Loucy (cell line): ENCODE data around the gene F2RL2.

Source experiments
- H2AFZ ChIP-seq: fragments of 200-600 bp; sonication (generic); 2 replicates; pipeline ENCODE4 v1.6.0; 2016; ENCODE audit warnings: antibody characterized with exemption, mild to moderate bottlenecking, low read length, moderate library complexity
- H3F3A ChIP-seq: fragments of 200-600 bp; 2 replicates; pipeline ENCODE4 v1.6.0; 2016; ENCODE audit warnings: antibody characterized with exemption, low read depth, mild to moderate bottlenecking
- H3K27me3 ChIP-seq: fragments of 200-600 bp; sonication (generic); 2 replicates; pipeline ENCODE4 v1.6.1; 2014; ENCODE audit warnings: low read length, mild to moderate bottlenecking; ENCODE audit not compliant: insufficient read depth, poor library complexity, severe bottlenecking
- H3K36me3 ChIP-seq: fragments of 200-600 bp; sonication (generic); 2 replicates; pipeline ENCODE4 v1.6.1; 2016; ENCODE audit warnings: low read length; ENCODE audit not compliant: insufficient read depth
- H3K4me1 ChIP-seq: fragments of 200-600 bp; sonication (generic); 2 replicates; pipeline ENCODE4 v1.5.1; 2014; ENCODE audit warnings: low read length, mild to moderate bottlenecking; ENCODE audit not compliant: insufficient read depth, poor library complexity, severe bottlenecking
- H3K4me2 ChIP-seq: fragments of 200-600 bp; sonication (generic); 2 replicates; pipeline ENCODE4 v1.6.0; 2014; ENCODE audit warnings: antibody characterized with exemption, low read length, low read depth, mild to moderate bottlenecking; ENCODE audit not compliant: poor library complexity, severe bottlenecking
- H3K4me3 ChIP-seq: fragments of 200-600 bp; sonication (generic); 2 replicates; pipeline ENCODE4 v1.5.1; 2014; ENCODE audit warnings: low read length, mild to moderate bottlenecking, mixed read lengths; ENCODE audit not compliant: poor library complexity, severe bottlenecking
- H3K79me2 ChIP-seq: fragments of 200-600 bp; sonication (generic); 2 replicates; pipeline ENCODE4 v1.6.1; 2014; ENCODE audit warnings: low read length; ENCODE audit not compliant: insufficient read depth
- H3K9ac ChIP-seq: fragments of 200-600 bp; sonication (generic); 2 replicates; pipeline ENCODE4 v1.6.0; 2014; ENCODE audit warnings: mild to moderate bottlenecking, low read depth, low read length, moderate library complexity; ENCODE audit not compliant: poor library complexity, severe bottlenecking
- H3K9me2 ChIP-seq: fragments of 200-600 bp; sonication (generic); replicated peaks from 2 replicates; pipeline ENCODE4 v1.6.1; 2016; ENCODE audit warnings: low read depth, low read length, mixed read lengths
- H3K9me3 ChIP-seq: fragments of 200-600 bp; sonication (generic); 2 replicates; pipeline ENCODE4 v1.6.1; 2014; ENCODE audit warnings: mild to moderate bottlenecking, antibody characterized with exemption, low read length, low read depth; ENCODE audit not compliant: insufficient read depth
- H4K20me1 ChIP-seq: fragments of 200-600 bp; sonication (generic); 2 replicates; pipeline ENCODE4 v1.6.0; 2014; ENCODE audit warnings: antibody characterized with exemption, low read length, mild to moderate bottlenecking; ENCODE audit not compliant: insufficient read depth, poor library complexity, severe bottlenecking
- CTCF ChIP-seq: fragments of 200-600 bp; sonication (generic); conservative IDR thresholded peaks from 2 replicates; pipeline ENCODE4 v1.5.1; 2014; ENCODE audit warnings: mild to moderate bottlenecking, antibody characterized with exemption, low read length
- EZH2phosphoT487 ChIP-seq: fragments of 200-600 bp; IDR thresholded peaks from 2 replicates; pipeline ENCODE4 v1.6.1; 2018; ENCODE audit warnings: antibody characterized with exemption, mild to moderate bottlenecking, moderate library complexity, borderline replicate concordance

Gene F2RL2

GRCh38 chr5:76663573-76663972 lies 40.4 kb upstream of the F2RL2 start:
- Histone ChIP-seq H4K20me1 (no peaks in the 10 kb centered on the region), H3K4me1 (peaks cover 10% of the 10 kb centered on the region), H3K4me2 (no peak overlapping the region), H3K9me2 (no peaks in the 10 kb centered on the region), H3K4me3 (no peak overlapping the region), H2AFZ (no peak overlapping the region), H3K36me3 (peaks cover 74% of the 10 kb centered on the region), H3F3A (no peaks in the 10 kb centered on the region), H3K9ac (no peak overlapping the region), H3K79me2 (no peaks in the 10 kb centered on the region), H3K9me3 (no peaks in the 10 kb centered on the region), H3K27me3 (no peaks in the 10 kb centered on the region)
- TF ChIP-seq CTCF (no peak), EZH2phosphoT487 (no peak)

- H3K79me2 ChIP-seq: no peaks in the 10 kb centered on the region
Measured at GRCh38 chr5:76662521-76662920, 39.3 kb upstream of the F2RL2 start.

DNA sequence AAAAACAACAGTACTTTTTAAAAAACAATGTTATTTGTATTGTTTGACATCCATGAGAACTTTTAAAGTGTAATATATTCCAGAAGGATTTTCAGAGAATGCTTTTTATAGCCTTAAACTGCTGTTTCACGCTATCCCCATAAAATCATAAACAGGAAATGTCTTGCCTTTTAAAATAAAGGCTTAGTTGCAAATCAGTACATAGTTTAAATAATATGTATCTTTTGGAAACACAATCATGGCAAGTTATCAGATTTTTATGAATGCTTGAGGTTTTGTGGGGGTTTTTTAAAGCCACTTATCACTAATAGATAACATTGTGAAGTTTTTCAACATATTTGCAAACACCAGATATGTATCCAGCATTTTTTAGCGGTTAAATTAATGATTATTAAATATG lies 37.2 kb upstream of the F2RL2 start:
- Histone ChIP-seq H3K4me3 (no peak overlapping the region), H4K20me1 (no peaks in the 10 kb centered on the region), H3K4me2 (no peak overlapping the region), H3K36me3 (peaks cover 69% of the 10 kb centered on the region), H3K79me2 (no peaks in the 10 kb centered on the region), H3F3A (no peaks in the 10 kb centered on the region), H2AFZ (no peak overlapping the region), H3K9me3 (no peaks in the 10 kb centered on the region), H3K9me2 (no peaks in the 10 kb centered on the region), H3K27me3 (no peaks in the 10 kb centered on the region), H3K9ac (no peak overlapping the region), H3K4me1 (peaks cover 16% of the 10 kb centered on the region)
- no peak for TF ChIP-seq EZH2phosphoT487
- TF ChIP-seq CTCF: no peak

More at GRCh38 chr5:76662521-76662920, 39.3 kb upstream of the F2RL2 start:
- Histone ChIP-seq H3K9me3 (no peaks in the 10 kb centered on the region), H3K9ac (no peak overlapping the region), H4K20me1 (no peaks in the 10 kb centered on the region), H3K9me2 (no peaks in the 10 kb centered on the region), H3F3A (no peaks in the 10 kb centered on the region), H3K4me2 (no peak overlapping the region), H2AFZ (no peak overlapping the region), H3K4me3 (no peak overlapping the region), H3K4me1 (peaks cover 10% of the 10 kb centered on the region), H3K36me3 (peaks cover 82% of the 10 kb centered on the region), H3K27me3 (no peaks in the 10 kb centered on the region)
- TF ChIP-seq EZH2phosphoT487: no peak
- TF ChIP-seq CTCF: no peak
